Astrocyte (in vitro differentiated cells and primary cell): ENCODE measurements around the gene DGCR2. TPM values are rescaled to one million over a fixed set of nuclear protein-coding genes. Genes with fewer than 3 reads are reported as not detected.

Experiments
- DNase-seq: peaks from one replicate; pipeline ENCODE4 v3.0.0-alpha.2; 2010; ENCODE audit warnings: low read depth
- FAIRE-seq: peaks from 2 replicates; lab custom pipeline; 2011; peaks lifted over from hg19 to GRCh38; lab: Jason Lieb, UNC
- H2AFZ ChIP-seq: 2 replicates; pipeline ENCODE4 v1.6.0; 2012; ENCODE audit warnings: low read depth, low read length, inconsistent platforms
- H3K27ac ChIP-seq: 2 replicates; pipeline ENCODE4 v1.5.1; 2011; ENCODE audit warnings: low read depth, low read length, inconsistent platforms
- H3K27me3 ChIP-seq: 2 replicates; pipeline ENCODE4 v1.6.0; 2011; ENCODE audit warnings: low read length, inconsistent platforms; ENCODE audit not compliant: insufficient read depth
- H3K36me3 ChIP-seq: 2 replicates; pipeline ENCODE4 v1.5.1; 2011; ENCODE audit warnings: low read length, inconsistent platforms; ENCODE audit not compliant: insufficient read depth
- H3K4me1 ChIP-seq: 2 replicates; pipeline ENCODE4 v1.5.1; 2011; ENCODE audit warnings: low read length, inconsistent platforms; ENCODE audit not compliant: insufficient read depth
- H3K4me2 ChIP-seq: 2 replicates; pipeline ENCODE4 v1.6.0; 2012; ENCODE audit warnings: low read length, inconsistent platforms
- H3K4me3 ChIP-seq: 2 replicates; pipeline ENCODE4 v1.5.1; 2011; ENCODE audit warnings: low read depth, mild to moderate bottlenecking, low read length, inconsistent platforms; ENCODE audit not compliant: insufficient read depth
- H3K79me2 ChIP-seq: 2 replicates; pipeline ENCODE4 v1.6.0; 2012; ENCODE audit warnings: mild to moderate bottlenecking, low read length, inconsistent platforms; ENCODE audit not compliant: insufficient read depth
- H3K9ac ChIP-seq: 2 replicates; pipeline ENCODE4 v1.6.0; 2012; ENCODE audit warnings: mild to moderate bottlenecking, low read length, inconsistent platforms
- H3K9me3 ChIP-seq: 2 replicates; pipeline ENCODE4 v1.5.1; 2012; ENCODE audit warnings: low read depth, mild to moderate bottlenecking, low read length, inconsistent platforms; ENCODE audit not compliant: insufficient read depth
- H4K20me1 ChIP-seq: 2 replicates; pipeline ENCODE4 v1.6.0; 2012; ENCODE audit warnings: low read length, inconsistent platforms; ENCODE audit not compliant: insufficient read depth
- H3K27ac Mint-ChIP-seq: one replicate; pipeline ENCODE4 v1.8.0; 2021; ENCODE audit warnings: mild to moderate bottlenecking, mixed read lengths; ENCODE audit not compliant: unreplicated experiment
- H3K27me3 Mint-ChIP-seq: one replicate; pipeline ENCODE4 v1.8.0; 2021; ENCODE audit warnings: low read depth, mixed read lengths; ENCODE audit not compliant: unreplicated experiment
- H3K36me3 Mint-ChIP-seq: one replicate; pipeline ENCODE4 v1.8.0; 2021; ENCODE audit warnings: low read depth, mixed read lengths; ENCODE audit not compliant: unreplicated experiment
- H3K4me1 Mint-ChIP-seq: one replicate; pipeline ENCODE4 v1.8.0; 2021; ENCODE audit warnings: low read depth, mixed read lengths; ENCODE audit not compliant: unreplicated experiment
- H3K4me3 Mint-ChIP-seq: one replicate; pipeline ENCODE4 v1.8.0; 2021; ENCODE audit warnings: mild to moderate bottlenecking, moderate library complexity, mixed read lengths; ENCODE audit not compliant: unreplicated experiment
- H3K9me3 Mint-ChIP-seq: one replicate; pipeline ENCODE4 v1.8.0; 2021; ENCODE audit warnings: mild to moderate bottlenecking, mixed read lengths; ENCODE audit not compliant: unreplicated experiment
- EZH2 ChIP-seq: IDR thresholded peaks from 2 replicates; pipeline ENCODE4 v1.6.1; 2012; ENCODE audit warnings: mild to moderate bottlenecking, low read length, inconsistent platforms; ENCODE audit not compliant: insufficient read depth
- total RNA-seq: library from RNA; stranded (reverse); gene quantifications from 2 replicates; pipeline ENCODE4 v1.2.1, GENCODE V29; 2021
- TF ChIP-seq, protein P1 (sequence below): IDR thresholded peaks from 2 replicates; pipeline ENCODE4 v1.5.1; 2011; ENCODE audit warnings: low read depth, mild to moderate bottlenecking, inconsistent platforms, low read length, moderate library complexity; ENCODE audit not compliant: insufficient read depth

DGCR2 gene
- total RNA-seq, 1 donor from 2014 or later, result 49.4 TPM

DNA sequence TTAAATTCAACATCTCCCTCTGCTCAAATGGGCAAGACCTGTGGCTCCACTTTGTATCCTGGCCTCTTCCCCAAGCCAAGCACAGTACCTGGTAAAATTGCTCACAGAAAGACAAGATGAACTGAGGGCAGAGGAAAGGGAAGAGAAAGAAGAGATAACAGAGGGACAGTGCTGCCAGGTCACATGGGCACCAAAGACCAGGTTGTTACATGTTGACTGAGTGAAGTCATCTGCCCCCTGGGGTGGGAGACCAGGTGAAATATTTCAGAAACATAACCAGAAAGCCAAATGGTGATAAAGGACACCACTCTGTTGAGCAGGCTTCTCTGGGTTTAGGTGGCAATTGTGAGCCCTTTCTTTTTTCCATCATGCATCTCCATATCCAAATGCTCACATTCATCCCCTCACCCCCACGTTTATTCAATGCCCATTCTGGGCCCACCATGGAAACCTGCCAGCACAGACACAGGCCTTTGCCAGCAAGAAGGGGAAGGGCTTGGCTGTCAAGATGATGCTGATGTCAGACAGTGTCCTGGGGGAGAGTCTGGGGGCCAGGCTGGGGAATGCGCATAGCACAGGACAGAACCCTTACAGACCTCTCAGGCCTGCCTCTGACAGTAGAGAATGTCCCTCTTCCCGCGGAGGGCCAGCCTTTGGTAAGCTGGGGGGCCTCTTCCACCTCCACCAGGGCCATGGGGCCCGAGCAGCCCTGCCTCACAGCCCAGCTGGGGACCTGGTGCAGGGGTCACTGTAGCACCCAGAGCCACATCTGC lies 51.6 kb downstream of the DGCR2 start:
- peaks cover 7% of the 10 kb centered on the region for H3K36me3 Mint-ChIP-seq
- Histone ChIP-seq H3K36me3 (no peaks in the 10 kb centered on the region), H3K9me3 (no peaks in the 10 kb centered on the region), H3K4me2 (no peak overlapping the region), H3K4me3 (no peak overlapping the region), H3K9ac (no peak overlapping the region), H3K79me2 (peaks cover 17% of the 10 kb centered on the region), H3K27me3 (no peaks in the 10 kb centered on the region), H4K20me1 (peaks cover 79% of the 10 kb centered on the region), H3K27ac (no peak overlapping the region), H2AFZ (no peak overlapping the region), H3K4me1 (peaks cover 8% of the 10 kb centered on the region)
- no peak for FAIRE-seq
- no peak for DNase-seq
- TF ChIP-seq EZH2, result no peak
- TF ChIP-seq, protein P1, sequence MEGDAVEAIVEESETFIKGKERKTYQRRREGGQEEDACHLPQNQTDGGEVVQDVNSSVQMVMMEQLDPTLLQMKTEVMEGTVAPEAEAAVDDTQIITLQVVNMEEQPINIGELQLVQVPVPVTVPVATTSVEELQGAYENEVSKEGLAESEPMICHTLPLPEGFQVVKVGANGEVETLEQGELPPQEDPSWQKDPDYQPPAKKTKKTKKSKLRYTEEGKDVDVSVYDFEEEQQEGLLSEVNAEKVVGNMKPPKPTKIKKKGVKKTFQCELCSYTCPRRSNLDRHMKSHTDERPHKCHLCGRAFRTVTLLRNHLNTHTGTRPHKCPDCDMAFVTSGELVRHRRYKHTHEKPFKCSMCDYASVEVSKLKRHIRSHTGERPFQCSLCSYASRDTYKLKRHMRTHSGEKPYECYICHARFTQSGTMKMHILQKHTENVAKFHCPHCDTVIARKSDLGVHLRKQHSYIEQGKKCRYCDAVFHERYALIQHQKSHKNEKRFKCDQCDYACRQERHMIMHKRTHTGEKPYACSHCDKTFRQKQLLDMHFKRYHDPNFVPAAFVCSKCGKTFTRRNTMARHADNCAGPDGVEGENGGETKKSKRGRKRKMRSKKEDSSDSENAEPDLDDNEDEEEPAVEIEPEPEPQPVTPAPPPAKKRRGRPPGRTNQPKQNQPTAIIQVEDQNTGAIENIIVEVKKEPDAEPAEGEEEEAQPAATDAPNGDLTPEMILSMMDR, result no peak
- H3K4me3 Mint-ChIP-seq, result no peak overlapping the region
- H3K27me3 Mint-ChIP-seq, result no peaks in the 10 kb centered on the region
- H3K4me1 Mint-ChIP-seq, result peaks cover 8% of the 10 kb centered on the region
- no peaks in the 10 kb centered on the region for H3K9me3 Mint-ChIP-seq
- no peak overlapping the region for H3K27ac Mint-ChIP-seq

DNA sequence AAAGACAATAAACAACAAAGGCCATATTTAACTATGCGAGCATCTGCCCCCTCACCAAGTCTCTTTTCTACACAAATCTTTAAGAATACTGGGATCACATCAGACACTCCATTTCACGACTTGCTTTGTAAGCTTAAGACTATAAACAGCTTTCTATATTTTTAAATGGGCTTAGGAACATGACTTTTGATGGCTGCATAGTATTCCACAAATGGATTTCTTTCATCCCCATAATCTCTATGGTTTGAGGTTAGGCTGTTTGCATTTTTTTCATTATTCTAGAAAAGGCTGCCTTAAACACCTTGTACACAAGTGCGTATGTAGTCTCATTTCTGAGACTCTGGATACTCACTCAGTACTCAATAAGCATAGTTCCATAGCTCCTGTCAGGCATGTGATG lies 52.8 kb downstream of the DGCR2 start:
- Mint-ChIP-seq H3K4me3 (no peak overlapping the region), H3K4me1 (peaks cover 9% of the 10 kb centered on the region), H3K27me3 (no peaks in the 10 kb centered on the region), H3K36me3 (peaks cover 14% of the 10 kb centered on the region), H3K27ac (no peak overlapping the region), H3K9me3 (no peaks in the 10 kb centered on the region)
- peaks cover 17% of the 10 kb centered on the region for H3K79me2 ChIP-seq
- H3K4me2 ChIP-seq, result no peak overlapping the region
- H4K20me1 ChIP-seq, result peaks cover 86% of the 10 kb centered on the region
- H3K9ac ChIP-seq, result no peak overlapping the region
- no peak overlapping the region for H3K27ac ChIP-seq
- H3K4me1 ChIP-seq, result peaks cover 8% of the 10 kb centered on the region
- H3K27me3 ChIP-seq, result no peaks in the 10 kb centered on the region
- FAIRE-seq, result no peak
- DNase-seq, result no peak
- H3K9me3 ChIP-seq, result no peaks in the 10 kb centered on the region
- H2AFZ ChIP-seq, result no peak overlapping the region
- TF ChIP-seq EZH2, result no peak
- TF ChIP-seq, protein P1, result no peak
- no peak overlapping the region for H3K4me3 ChIP-seq
- no peaks in the 10 kb centered on the region for H3K36me3 ChIP-seq

DNA sequence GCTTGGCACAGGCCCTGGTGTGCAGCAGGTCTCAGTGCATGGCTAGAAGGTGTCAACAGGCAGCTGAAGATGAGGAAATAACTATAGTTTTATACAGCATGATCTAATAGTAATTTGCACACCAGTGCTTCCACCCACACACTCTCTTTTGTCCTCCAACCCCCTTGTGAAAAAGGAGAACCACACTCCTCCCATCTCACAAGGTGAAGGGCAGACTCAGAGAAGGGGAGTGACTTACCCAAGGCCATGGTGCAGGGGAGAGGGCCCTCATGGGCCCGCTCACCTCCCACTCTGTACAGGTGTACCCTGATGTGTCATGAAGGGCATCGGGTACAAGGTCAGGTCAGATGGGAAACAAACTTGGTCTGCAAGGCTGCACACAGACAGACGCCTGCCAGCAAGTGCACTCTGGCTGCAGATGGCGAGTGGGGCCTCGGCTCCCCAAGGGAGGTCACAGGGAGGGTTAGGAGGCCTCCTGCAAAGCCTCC lies 53.4 kb downstream of the DGCR2 start:
- Mint-ChIP-seq H3K4me1 (peaks cover 7% of the 10 kb centered on the region), H3K36me3 (peaks cover 14% of the 10 kb centered on the region), H3K9me3 (no peaks in the 10 kb centered on the region), H3K4me3 (no peak overlapping the region), H3K27me3 (no peaks in the 10 kb centered on the region), H3K27ac (no peak overlapping the region)
- no peak for FAIRE-seq
- H3K27me3 ChIP-seq, result no peaks in the 10 kb centered on the region
- peaks cover 86% of the 10 kb centered on the region for H4K20me1 ChIP-seq
- no peak overlapping the region for H3K4me3 ChIP-seq
- no peak for TF ChIP-seq EZH2
- TF ChIP-seq, protein P1, result no peak
- no peak overlapping the region for H2AFZ ChIP-seq
- H3K4me2 ChIP-seq, result no peak overlapping the region
- no peak for DNase-seq
- no peaks in the 10 kb centered on the region for H3K9me3 ChIP-seq
- H3K36me3 ChIP-seq, result no peaks in the 10 kb centered on the region
- no peak overlapping the region for H3K27ac ChIP-seq
- peaks cover 17% of the 10 kb centered on the region for H3K79me2 ChIP-seq
- H3K9ac ChIP-seq, result no peak overlapping the region
- peaks cover 8% of the 10 kb centered on the region for H3K4me1 ChIP-seq
